Fibroblast of lung (primary cell): ENCODE results near the gene F2R. TPM values are rescaled to one million over a fixed set of nuclear protein-coding genes. Genes with fewer than 3 reads are reported as not detected.

ENCODE experiments used
- DNase-seq, 2 donors: peaks; one replicate each; pipeline versions ENCODE4 v3.0.0 to v3.0.0-alpha.2; 2010; ENCODE audit warnings: low read depth in 2 of 2
- H2AFZ ChIP-seq: 2 replicates; pipeline ENCODE4 v1.5.1; 2012; ENCODE audit warnings: low read length, control low read depth, inconsistent platforms
- H3K27ac ChIP-seq: 2 replicates; pipeline ENCODE4 v1.5.1; 2011; ENCODE audit warnings: low read length, control low read depth; ENCODE audit not compliant: insufficient read depth
- H3K27me3 ChIP-seq: 2 replicates; pipeline ENCODE4 v1.5.1; 2011; ENCODE audit warnings: mild to moderate bottlenecking, low read length; ENCODE audit not compliant: control insufficient read depth, insufficient read depth
- H3K36me3 ChIP-seq: 2 replicates; pipeline ENCODE4 v1.5.1; 2011; ENCODE audit warnings: low read length; ENCODE audit not compliant: control insufficient read depth, insufficient read depth
- H3K4me1 ChIP-seq: 2 replicates; pipeline ENCODE4 v1.5.1; 2011; ENCODE audit warnings: low read length; ENCODE audit not compliant: control insufficient read depth, insufficient read depth; ENCODE audit errors: extremely low read depth
- H3K4me2 ChIP-seq: 2 replicates; pipeline ENCODE4 v1.5.1; 2011; ENCODE audit warnings: low read length, control low read depth; ENCODE audit not compliant: insufficient read depth; ENCODE audit errors: extremely low read depth
- H3K4me3 ChIP-seq, 4 experiments: fragments of 200-600 bp in 1 of 4; sonication (generic) in 1 of 4; replicated peaks in 1 of 4; 2 replicates each; pipeline ENCODE4 v1.5.1; 2011 to 2016; ENCODE audit warnings: low read length in 4 of 4, low read depth in 3 of 4, mild to moderate bottlenecking in 3 of 4, control low read depth in 2 of 4, inconsistent platforms in 1 of 4, mixed read lengths in 1 of 4; ENCODE audit not compliant: insufficient read depth in 1 of 4; ENCODE audit errors: control extremely low read depth in 1 of 4
- H3K79me2 ChIP-seq: 2 replicates; pipeline ENCODE4 v1.5.1; 2012; ENCODE audit warnings: mild to moderate bottlenecking, low read length, inconsistent platforms; ENCODE audit not compliant: control insufficient read depth, insufficient read depth
- H3K9ac ChIP-seq: 2 replicates; pipeline ENCODE4 v1.5.1; 2011; ENCODE audit warnings: mild to moderate bottlenecking, low read length, control low read depth; ENCODE audit not compliant: insufficient read depth
- H3K9me3 ChIP-seq: 2 replicates; pipeline ENCODE4 v1.5.1; 2012; ENCODE audit warnings: low read depth, low read length; ENCODE audit not compliant: control insufficient read depth, insufficient read depth
- H4K20me1 ChIP-seq: 2 replicates; pipeline ENCODE4 v1.5.1; 2011; ENCODE audit warnings: low read length; ENCODE audit not compliant: control insufficient read depth, insufficient read depth; ENCODE audit errors: extremely low read depth
- CTCF ChIP-seq, 2 donors: IDR thresholded peaks in 1 of 2; conservative IDR thresholded peaks in 1 of 2; 1 replicate in 1 of 2; 2 replicates in 1 of 2; pipeline ENCODE4 v1.5.1; 2011 to 2012; ENCODE audit warnings: low read length in 2 of 2, control low read depth in 1 of 2, inconsistent platforms in 1 of 2, low read depth in 1 of 2, mild to moderate bottlenecking in 1 of 2
- EZH2 ChIP-seq: IDR thresholded peaks from 2 replicates; pipeline ENCODE4 v1.5.1; 2012; ENCODE audit warnings: low read length, control low read depth, mild to moderate bottlenecking; ENCODE audit errors: missing control alignments
- polyA plus RNA-seq, 2 donors: library from polyadenylated mRNA; depleted of rRNA in 1 of 2; stranded (reverse) in 1 of 2; unstranded in 1 of 2; fragments of >200 nt; gene quantifications; 2 replicates each; pipeline ENCODE4 v1.2.1, GENCODE V29; 2011 to 2012; ENCODE audit warnings: missing spikeins in 1 of 2
- total RNA-seq: library from RNA; depleted of rRNA; stranded (reverse); fragments of >200 nt; gene quantifications from 2 replicates; pipeline ENCODE4 v1.2.1, GENCODE V29; 2014

Gene F2R
- total and polyA plus RNA-seq, 2 donors (not counting 1 experiment from before 2014, with no cell fraction given) = 265 to 797 TPM

- DNase-seq = no peak
- no peaks in the 10 kb centered on the region for H3K79me2 ChIP-seq
- H4K20me1 ChIP-seq = no peaks in the 10 kb centered on the region
Observed at GRCh38 chr5:76762484-76762883, 46.6 kb downstream of the F2R start.

GRCh38 chr5:76763136-76763535 lies 47.2 kb downstream of the F2R start:
- no peaks in the 10 kb centered on the region for H3K79me2 ChIP-seq
- H3K27me3 ChIP-seq = no peaks in the 10 kb centered on the region
- H4K20me1 ChIP-seq = no peaks in the 10 kb centered on the region
- no peaks in the 10 kb centered on the region for H3K4me1 ChIP-seq
- no peak for DNase-seq
- H3K4me2 ChIP-seq = no peak overlapping the region
- H3K9me3 ChIP-seq = peaks cover 1% of the 10 kb centered on the region
- no peak overlapping the region for H3K4me3 ChIP-seq
- no peak overlapping the region for H3K27ac ChIP-seq
- H3K9ac ChIP-seq = no peak overlapping the region
- no peak overlapping the region for H2AFZ ChIP-seq
- H3K36me3 ChIP-seq = no peaks in the 10 kb centered on the region
- TF ChIP-seq CTCF (conservative IDR thresholded peaks at IDR 0.05 in 1 of 2, IDR thresholded peaks at IDR 0.05 in 1 of 2; ENCODE audit: low read depth in 1 of 2, low read length in 2 of 2) (no peak), EZH2 (no peak)

More at GRCh38 chr5:76762484-76762883, 46.6 kb downstream of the F2R start:
- Histone ChIP-seq H3K9ac (no peak overlapping the region), H3K27ac (no peak overlapping the region), H3K36me3 (no peaks in the 10 kb centered on the region), H2AFZ (no peak overlapping the region), H3K4me3 (no peak overlapping the region), H3K27me3 (no peaks in the 10 kb centered on the region), H3K4me1 (no peaks in the 10 kb centered on the region), H3K9me3 (peaks cover 1% of the 10 kb centered on the region), H3K4me2 (no peak overlapping the region)
- TF ChIP-seq EZH2 (no peak), CTCF (conservative IDR thresholded peaks at IDR 0.05 in 1 of 2, IDR thresholded peaks at IDR 0.05 in 1 of 2; ENCODE audit: low read depth in 1 of 2, low read length in 2 of 2) (no peak)

- DNase-seq = no peak
- no peak overlapping the region for H3K4me3 ChIP-seq
- no peak overlapping the region for H3K4me2 ChIP-seq
- H4K20me1 ChIP-seq = no peaks in the 10 kb centered on the region
- H3K79me2 ChIP-seq = no peaks in the 10 kb centered on the region
- H2AFZ ChIP-seq = no peak overlapping the region
- peaks cover 1% of the 10 kb centered on the region for H3K9me3 ChIP-seq
- no peak for TF ChIP-seq CTCF (conservative IDR thresholded peaks at IDR 0.05 in 1 of 2, IDR thresholded peaks at IDR 0.05 in 1 of 2; ENCODE audit: low read depth in 1 of 2, low read length in 2 of 2)
- no peak for TF ChIP-seq EZH2
- no peak overlapping the region for H3K27ac ChIP-seq
- H3K36me3 ChIP-seq = no peaks in the 10 kb centered on the region
- H3K27me3 ChIP-seq = no peaks in the 10 kb centered on the region
- no peak overlapping the region for H3K9ac ChIP-seq
- no peaks in the 10 kb centered on the region for H3K4me1 ChIP-seq
Observed at GRCh38 chr5:76764374-76764773, 48.4 kb downstream of the F2R start.
